ENCODE measurements around the gene OTUD3. TPM values are rescaled to one million over a fixed set of nuclear protein-coding genes. Genes with fewer than 3 reads are reported as not detected.
"Not testable (repeated sequence)": the region's sequence is repeated elsewhere in the genome, so short reads cannot be mapped to it uniquely, and the experiment has no call there.

OTUD3 gene
- total RNA-seq, 1 donor from 2014 or later = 19.9 TPM

GRCh38 chr1:19926296-19927129 lies 44.3 kb downstream of the OTUD3 start:
- peak overlapping the region; percentile 5 for H3K4me3 Mint-ChIP-seq (ENCODE audit: low read depth)
- H3K9me3 Mint-ChIP-seq (ENCODE audit: low read depth) = peaks cover 20% of the 10 kb centered on the region
- no peaks in the 10 kb centered on the region for H3K36me3 Mint-ChIP-seq (ENCODE audit: insufficient read depth)
- H3K27ac Mint-ChIP-seq = peak overlapping the region; percentile 96
- H3K27me3 Mint-ChIP-seq = peaks cover 5% of the 10 kb centered on the region
- peaks cover 23% of the 10 kb centered on the region for H3K4me1 Mint-ChIP-seq (ENCODE audit: low read depth)
- TF ChIP-seq, protein P1, sequence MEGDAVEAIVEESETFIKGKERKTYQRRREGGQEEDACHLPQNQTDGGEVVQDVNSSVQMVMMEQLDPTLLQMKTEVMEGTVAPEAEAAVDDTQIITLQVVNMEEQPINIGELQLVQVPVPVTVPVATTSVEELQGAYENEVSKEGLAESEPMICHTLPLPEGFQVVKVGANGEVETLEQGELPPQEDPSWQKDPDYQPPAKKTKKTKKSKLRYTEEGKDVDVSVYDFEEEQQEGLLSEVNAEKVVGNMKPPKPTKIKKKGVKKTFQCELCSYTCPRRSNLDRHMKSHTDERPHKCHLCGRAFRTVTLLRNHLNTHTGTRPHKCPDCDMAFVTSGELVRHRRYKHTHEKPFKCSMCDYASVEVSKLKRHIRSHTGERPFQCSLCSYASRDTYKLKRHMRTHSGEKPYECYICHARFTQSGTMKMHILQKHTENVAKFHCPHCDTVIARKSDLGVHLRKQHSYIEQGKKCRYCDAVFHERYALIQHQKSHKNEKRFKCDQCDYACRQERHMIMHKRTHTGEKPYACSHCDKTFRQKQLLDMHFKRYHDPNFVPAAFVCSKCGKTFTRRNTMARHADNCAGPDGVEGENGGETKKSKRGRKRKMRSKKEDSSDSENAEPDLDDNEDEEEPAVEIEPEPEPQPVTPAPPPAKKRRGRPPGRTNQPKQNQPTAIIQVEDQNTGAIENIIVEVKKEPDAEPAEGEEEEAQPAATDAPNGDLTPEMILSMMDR (IDR thresholded peaks at IDR 0.05; ENCODE audit: unreplicated experiment) = no peak
- no peak for DNase-seq (ENCODE audit: low spot score, unreplicated experiment)

DNA sequence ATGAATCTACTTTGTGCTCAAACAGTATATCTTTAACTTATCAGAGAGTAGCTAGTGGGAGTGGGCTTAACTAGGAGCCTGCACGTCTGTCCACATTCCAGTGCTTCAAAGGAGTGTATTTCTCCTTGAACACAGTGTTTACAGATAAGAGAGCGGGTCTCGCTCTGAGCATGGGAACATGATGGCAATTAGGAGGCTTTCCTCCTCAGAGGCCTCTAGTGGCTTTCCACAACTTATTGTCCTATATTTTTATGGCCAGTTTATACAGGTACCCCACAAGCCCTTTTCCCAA lies 44.9 kb downstream of the OTUD3 start:
- Mint-ChIP-seq H3K27ac (peak overlapping the region; percentile 96), H3K4me3 (ENCODE audit: low read depth) (peak overlapping the region; percentile 5), H3K9me3 (ENCODE audit: low read depth) (peaks cover 25% of the 10 kb centered on the region), H3K4me1 (ENCODE audit: low read depth) (peaks cover 23% of the 10 kb centered on the region)
- H3K36me3 Mint-ChIP-seq (ENCODE audit: insufficient read depth); DNase-seq (ENCODE audit: low spot score, unreplicated experiment); H3K27me3 Mint-ChIP-seq: not testable (repeated sequence)

GRCh38 chr1:19932866-19933265 lies 50.7 kb downstream of the OTUD3 start:
- Mint-ChIP-seq H3K9me3 (ENCODE audit: low read depth) (peaks cover 31% of the 10 kb centered on the region), H3K4me3 (ENCODE audit: low read depth) (no peak overlapping the region), H3K36me3 (ENCODE audit: insufficient read depth) (peaks cover 3% of the 10 kb centered on the region), H3K27ac (no peak overlapping the region), H3K27me3 (no peaks in the 10 kb centered on the region), H3K4me1 (ENCODE audit: low read depth) (no peaks in the 10 kb centered on the region)
- TF ChIP-seq, protein P1 (IDR thresholded peaks at IDR 0.05; ENCODE audit: unreplicated experiment) = no peak
- no peak for DNase-seq (ENCODE audit: low spot score, unreplicated experiment)

DNA sequence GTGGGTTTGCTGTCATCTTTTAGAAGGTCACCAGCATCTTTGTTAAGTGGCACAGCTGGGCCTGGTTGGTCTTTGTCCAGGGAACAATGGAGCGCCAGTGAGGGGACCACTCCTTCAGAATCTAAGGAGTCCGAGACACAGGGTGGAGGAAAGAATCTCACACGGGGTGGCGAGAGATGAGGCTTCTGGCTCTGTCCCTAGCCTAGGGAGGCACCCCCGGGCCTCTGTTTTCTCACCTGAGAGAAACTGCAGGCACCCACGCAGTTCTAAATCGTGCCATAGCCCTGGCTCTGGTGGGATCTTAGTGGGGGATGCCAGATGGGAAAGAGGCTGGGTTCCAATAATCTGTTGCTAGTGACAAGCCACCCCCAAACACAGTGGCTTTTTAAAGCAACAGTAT lies 52.1 kb downstream of the OTUD3 start:
- no peak for DNase-seq (ENCODE audit: low spot score, unreplicated experiment)
- H3K27ac Mint-ChIP-seq = no peak overlapping the region
- H3K9me3 Mint-ChIP-seq (ENCODE audit: low read depth) = peaks cover 33% of the 10 kb centered on the region
- peaks cover 3% of the 10 kb centered on the region for H3K36me3 Mint-ChIP-seq (ENCODE audit: insufficient read depth)
- no peaks in the 10 kb centered on the region for H3K4me1 Mint-ChIP-seq (ENCODE audit: low read depth)
- H3K4me3 Mint-ChIP-seq (ENCODE audit: low read depth) = no peak overlapping the region
- TF ChIP-seq, protein P1 (IDR thresholded peaks at IDR 0.05; ENCODE audit: unreplicated experiment) = no peak
- H3K27me3 Mint-ChIP-seq = no peaks in the 10 kb centered on the region

- Mint-ChIP-seq H3K27me3 (no peaks in the 10 kb centered on the region), H3K9me3 (ENCODE audit: low read depth) (peaks cover 22% of the 10 kb centered on the region), H3K27ac (no peak overlapping the region), H3K4me3 (ENCODE audit: low read depth) (no peak overlapping the region), H3K4me1 (ENCODE audit: low read depth) (peaks cover 7% of the 10 kb centered on the region), H3K36me3 (ENCODE audit: insufficient read depth) (peaks cover 3% of the 10 kb centered on the region)
- TF ChIP-seq, protein P1 (IDR thresholded peaks at IDR 0.05; ENCODE audit: unreplicated experiment) = no peak
- DNase-seq (ENCODE audit: low spot score, unreplicated experiment) = no peak
Measured at GRCh38 chr1:19936061-19936750, 54.0 kb downstream of the OTUD3 start.

All from progenitor cell of endocrine pancreas (in vitro differentiated cells).